Measurements from ENCODE around the gene GALNT10.

DNA sequence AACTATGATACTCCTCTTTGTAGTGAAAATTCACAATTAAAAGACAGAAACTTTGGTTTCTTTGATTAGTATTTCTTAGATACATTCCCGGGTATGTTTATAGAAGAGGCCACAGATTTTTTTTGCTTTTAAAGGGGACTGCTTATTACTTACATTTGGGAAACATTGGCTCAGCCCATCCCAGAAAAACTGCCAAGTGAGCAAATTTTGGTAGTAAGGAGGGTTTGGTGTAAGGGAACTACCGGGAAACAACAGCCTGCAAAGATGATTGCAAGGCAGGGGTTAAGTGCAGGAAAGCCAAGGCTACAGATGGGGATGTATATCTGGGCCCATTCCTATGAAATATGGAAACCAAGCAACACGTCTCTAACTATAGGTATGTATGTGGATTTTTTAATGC, 166.4 kb downstream of the GALNT10 start:
- TF ChIP-seq POLR2A (IDR thresholded peaks at IDR 0.05), result no peak
- TF ChIP-seq, protein P1, sequence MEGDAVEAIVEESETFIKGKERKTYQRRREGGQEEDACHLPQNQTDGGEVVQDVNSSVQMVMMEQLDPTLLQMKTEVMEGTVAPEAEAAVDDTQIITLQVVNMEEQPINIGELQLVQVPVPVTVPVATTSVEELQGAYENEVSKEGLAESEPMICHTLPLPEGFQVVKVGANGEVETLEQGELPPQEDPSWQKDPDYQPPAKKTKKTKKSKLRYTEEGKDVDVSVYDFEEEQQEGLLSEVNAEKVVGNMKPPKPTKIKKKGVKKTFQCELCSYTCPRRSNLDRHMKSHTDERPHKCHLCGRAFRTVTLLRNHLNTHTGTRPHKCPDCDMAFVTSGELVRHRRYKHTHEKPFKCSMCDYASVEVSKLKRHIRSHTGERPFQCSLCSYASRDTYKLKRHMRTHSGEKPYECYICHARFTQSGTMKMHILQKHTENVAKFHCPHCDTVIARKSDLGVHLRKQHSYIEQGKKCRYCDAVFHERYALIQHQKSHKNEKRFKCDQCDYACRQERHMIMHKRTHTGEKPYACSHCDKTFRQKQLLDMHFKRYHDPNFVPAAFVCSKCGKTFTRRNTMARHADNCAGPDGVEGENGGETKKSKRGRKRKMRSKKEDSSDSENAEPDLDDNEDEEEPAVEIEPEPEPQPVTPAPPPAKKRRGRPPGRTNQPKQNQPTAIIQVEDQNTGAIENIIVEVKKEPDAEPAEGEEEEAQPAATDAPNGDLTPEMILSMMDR (IDR thresholded peaks at IDR 0.05), result no peak

All from lower leg skin (tissue), 3 donors.